Stomach (tissue), 4 donors: ENCODE results near the gene HOXB7.

Source experiments
- POLR2AphosphoS5 ChIP-seq, 3 donors: sonication (generic); formaldehyde crosslinking; IDR thresholded peaks; one replicate each; pipeline ENCODE4 v1.6.1; 2016; ENCODE audit warnings: antibody characterized with exemption in 3 of 3
- TF ChIP-seq, protein P1 (sequence below), 7 experiments: fragments of 450-650 bp in 4 of 7; fragments of 200-600 bp in 3 of 7; sonication (generic) in 3 of 7; IDR thresholded peaks; one replicate each; pipeline ENCODE4 v1.5.1; 2016 to 2019; ENCODE audit warnings: antibody characterized with exemption in 7 of 7, control low read depth in 2 of 7, mild to moderate bottlenecking in 1 of 7

DNA sequence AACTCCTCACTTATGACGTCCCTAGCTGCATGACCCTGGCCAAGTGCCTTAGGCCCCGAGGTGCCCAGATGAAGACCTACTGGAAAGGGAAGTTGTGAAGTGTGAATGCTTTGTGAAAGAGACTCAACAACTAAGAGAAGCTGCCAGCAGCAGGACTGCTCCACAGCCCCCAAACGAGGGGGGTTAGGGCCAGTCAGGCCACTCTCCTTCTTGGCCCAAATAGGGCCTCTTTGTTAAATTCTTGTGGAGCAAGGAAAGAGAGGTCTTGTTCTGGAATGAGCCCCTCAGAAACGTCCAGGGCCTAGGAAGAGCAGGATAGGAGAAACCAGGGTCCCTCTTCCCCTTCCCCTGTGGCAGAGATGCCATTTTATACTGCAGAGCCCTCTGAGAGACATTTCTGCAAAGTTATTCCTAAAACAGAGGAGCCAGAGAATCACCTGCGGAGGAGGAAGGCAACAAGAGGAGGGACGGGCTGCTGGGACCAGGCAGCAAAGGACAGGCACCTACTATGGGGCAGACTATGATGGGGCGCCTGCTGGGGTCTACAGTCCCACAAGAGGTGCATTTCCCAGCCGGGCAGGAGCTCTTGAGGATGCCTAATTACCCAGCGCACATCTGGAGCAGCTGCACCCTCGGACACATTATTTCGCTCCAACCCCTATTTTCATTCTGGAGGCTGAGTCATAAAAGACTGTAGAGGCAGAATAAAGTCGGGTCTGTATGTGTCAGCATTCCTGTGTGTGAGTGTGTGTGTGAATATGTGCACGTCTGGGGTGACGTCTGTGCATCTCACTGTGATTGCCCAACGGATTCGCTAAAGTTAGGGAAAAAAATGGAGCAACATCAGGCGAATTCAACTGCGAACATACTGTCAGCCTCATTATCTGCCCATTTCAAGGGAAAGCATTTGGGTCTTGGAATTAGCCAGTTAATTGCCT lies 26.8 kb upstream of the HOXB7 start:
- TF ChIP-seq, protein P1, sequence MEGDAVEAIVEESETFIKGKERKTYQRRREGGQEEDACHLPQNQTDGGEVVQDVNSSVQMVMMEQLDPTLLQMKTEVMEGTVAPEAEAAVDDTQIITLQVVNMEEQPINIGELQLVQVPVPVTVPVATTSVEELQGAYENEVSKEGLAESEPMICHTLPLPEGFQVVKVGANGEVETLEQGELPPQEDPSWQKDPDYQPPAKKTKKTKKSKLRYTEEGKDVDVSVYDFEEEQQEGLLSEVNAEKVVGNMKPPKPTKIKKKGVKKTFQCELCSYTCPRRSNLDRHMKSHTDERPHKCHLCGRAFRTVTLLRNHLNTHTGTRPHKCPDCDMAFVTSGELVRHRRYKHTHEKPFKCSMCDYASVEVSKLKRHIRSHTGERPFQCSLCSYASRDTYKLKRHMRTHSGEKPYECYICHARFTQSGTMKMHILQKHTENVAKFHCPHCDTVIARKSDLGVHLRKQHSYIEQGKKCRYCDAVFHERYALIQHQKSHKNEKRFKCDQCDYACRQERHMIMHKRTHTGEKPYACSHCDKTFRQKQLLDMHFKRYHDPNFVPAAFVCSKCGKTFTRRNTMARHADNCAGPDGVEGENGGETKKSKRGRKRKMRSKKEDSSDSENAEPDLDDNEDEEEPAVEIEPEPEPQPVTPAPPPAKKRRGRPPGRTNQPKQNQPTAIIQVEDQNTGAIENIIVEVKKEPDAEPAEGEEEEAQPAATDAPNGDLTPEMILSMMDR (IDR thresholded peaks at IDR 0.05), result no peak
- no peak for TF ChIP-seq POLR2AphosphoS5 (IDR thresholded peaks at IDR 0.05)
